GM13977 (cell line): ENCODE data around the gene ARHGEF6.

Source experiments
- DNase-seq: peaks from one replicate; pipeline ENCODE4 v3.0.0; 2012; ENCODE audit warnings: low spot score
- in situ Hi-C: fragments of 300-500 bp; cut with MboI; formaldehyde crosslinking; loops from one replicate; pipeline ENCODE4 v1.12.0; 2022; ENCODE audit warnings: low sequenced_read_pairs, low pct_unique_long_range_greater_than_20kb, mixed read lengths, inconsistent platforms; ENCODE audit not compliant: unreplicated experiment
- TF ChIP-seq, protein P1 (sequence below): IDR thresholded peaks from 2 replicates; pipeline ENCODE4 v1.5.1; 2012; ENCODE audit warnings: mild to moderate bottlenecking, control low read depth; ENCODE audit not compliant: insufficient read depth; ENCODE audit errors: extremely low read depth, missing control alignments

Gene ARHGEF6

GRCh38 chrX:136735601-136736000, 45.1 kb downstream of the ARHGEF6 start:
- TF ChIP-seq, protein P1, sequence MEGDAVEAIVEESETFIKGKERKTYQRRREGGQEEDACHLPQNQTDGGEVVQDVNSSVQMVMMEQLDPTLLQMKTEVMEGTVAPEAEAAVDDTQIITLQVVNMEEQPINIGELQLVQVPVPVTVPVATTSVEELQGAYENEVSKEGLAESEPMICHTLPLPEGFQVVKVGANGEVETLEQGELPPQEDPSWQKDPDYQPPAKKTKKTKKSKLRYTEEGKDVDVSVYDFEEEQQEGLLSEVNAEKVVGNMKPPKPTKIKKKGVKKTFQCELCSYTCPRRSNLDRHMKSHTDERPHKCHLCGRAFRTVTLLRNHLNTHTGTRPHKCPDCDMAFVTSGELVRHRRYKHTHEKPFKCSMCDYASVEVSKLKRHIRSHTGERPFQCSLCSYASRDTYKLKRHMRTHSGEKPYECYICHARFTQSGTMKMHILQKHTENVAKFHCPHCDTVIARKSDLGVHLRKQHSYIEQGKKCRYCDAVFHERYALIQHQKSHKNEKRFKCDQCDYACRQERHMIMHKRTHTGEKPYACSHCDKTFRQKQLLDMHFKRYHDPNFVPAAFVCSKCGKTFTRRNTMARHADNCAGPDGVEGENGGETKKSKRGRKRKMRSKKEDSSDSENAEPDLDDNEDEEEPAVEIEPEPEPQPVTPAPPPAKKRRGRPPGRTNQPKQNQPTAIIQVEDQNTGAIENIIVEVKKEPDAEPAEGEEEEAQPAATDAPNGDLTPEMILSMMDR = no peak
- in situ Hi-C loops = no loop called here
- DNase-seq = no peak

DNA sequence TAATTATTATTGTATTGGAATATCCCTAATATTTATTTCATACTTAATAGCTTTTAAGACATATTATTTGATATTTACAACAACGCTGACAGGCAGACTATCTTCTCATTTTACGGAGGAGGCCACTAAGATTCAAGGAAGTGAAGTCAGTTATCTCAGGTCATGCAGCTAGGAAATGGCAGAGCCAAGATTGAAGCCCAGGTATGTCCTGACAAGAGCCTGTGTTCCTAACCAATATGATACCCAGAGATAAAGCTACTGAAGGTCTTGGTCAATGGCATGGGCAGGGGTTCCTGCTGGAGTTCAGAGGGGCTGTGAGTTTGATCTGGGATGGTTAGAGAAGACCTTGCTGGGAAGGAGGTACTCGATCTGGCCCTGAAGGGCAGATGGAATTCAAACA, 47.1 kb downstream of the ARHGEF6 start:
- DNase-seq = no peak
- in situ Hi-C loops = no loop called here
- TF ChIP-seq, protein P1 = no peak

DNA sequence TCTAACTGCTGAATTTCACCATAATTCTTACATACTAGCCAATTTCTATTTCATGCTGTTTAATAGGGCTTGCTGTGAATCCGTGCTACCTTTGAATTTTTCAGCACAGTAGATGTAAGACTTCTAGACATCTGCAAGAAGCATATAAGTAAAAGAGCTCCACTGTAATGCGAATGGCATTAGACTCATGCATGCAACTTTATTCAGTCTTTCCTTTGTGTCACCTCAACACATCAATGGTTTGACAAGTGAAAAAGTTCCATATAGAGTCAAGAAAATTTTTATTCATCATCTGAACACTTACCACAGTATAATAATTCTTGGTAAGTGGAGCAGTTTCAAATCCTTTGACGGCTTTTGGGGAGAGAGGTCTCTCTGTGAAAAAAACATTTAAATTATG, 48.9 kb downstream of the ARHGEF6 start:
- TF ChIP-seq, protein P1 = no peak
- in situ Hi-C loops = no loop called here
- DNase-seq = no peak

DNA sequence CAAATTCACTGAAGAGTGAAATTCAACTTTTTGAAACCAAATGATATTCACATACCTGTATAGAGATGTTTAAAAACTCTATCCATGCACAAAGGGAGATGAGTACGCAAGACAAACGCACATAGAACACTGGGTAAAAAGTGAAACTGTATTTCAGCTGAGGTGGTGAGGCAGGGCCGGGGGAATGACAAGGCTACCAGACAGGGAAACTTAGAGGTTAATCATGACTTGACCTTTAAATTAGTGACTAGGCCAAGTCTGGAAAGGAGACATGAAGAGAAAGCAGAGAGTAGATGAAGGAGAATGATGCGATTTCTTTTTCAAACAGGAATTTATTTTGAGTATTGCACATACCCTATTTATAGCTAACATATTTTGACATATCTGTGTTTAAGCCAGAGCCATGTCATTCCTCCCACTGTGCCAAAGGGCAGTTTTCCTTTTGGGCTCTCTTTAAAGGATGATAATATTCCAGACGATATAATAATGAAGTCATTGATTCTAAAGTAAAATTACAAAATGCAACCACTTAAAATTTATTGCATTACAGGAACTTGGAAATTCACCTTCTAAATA, 49.4 kb downstream of the ARHGEF6 start:
- TF ChIP-seq, protein P1 = no peak
- in situ Hi-C loops = no loop called here
- no peak for DNase-seq

- in situ Hi-C loops = no loop called here
- DNase-seq = no peak
- TF ChIP-seq, protein P1 = no peak
Observed at GRCh38 chrX:136728393-136728792, 52.3 kb downstream of the ARHGEF6 start.

DNA sequence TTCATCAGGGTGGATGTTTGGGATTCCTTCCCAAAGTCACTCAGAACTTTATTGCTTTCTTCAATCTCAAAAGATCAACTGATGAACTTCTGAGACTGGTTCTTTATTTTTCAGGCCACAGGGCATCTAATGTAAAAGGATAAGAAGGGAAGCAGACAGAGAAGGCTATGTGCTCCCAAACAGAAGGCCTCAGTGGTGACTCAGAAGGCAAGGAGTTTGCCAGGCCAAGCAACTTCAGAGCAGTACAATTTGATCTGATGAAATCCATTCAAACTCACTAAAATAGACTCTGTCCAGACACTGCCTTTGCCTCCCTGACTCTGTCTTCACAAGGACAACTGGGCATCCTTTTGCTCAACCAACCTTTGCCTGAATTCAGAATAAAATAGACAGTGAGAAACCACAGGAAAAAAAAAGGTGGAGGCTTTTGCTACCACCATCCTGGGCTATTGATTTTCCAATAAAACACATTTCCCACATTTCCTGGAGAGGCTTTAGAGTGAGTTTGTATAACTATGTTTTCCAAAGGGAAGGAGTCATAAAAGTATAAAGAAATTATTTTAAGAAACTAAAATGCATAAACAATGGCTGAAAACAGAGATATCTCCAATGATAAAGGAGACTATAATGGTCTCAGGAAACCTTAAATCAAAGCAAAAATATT, 55.2 kb downstream of the ARHGEF6 start:
- in situ Hi-C loops = no loop called here
- no peak for DNase-seq
- TF ChIP-seq, protein P1 = no peak

GRCh38 chrX:136718091-136718490, 62.6 kb downstream of the ARHGEF6 start:
- in situ Hi-C loops = loop anchor here (25.0 kb wide), 1 partner anchor 194 kb away; no protein-coding TSS in a partner anchor
- no peak for DNase-seq
- TF ChIP-seq, protein P1 = no peak
